Measurements from ENCODE around the gene ADAD2.

Gene ADAD2

GRCh38 chr16:84190731-84191388 is at the start of gene ADAD2:
Gene ADAD2 (plus strand): TSS chr16:84191157. CDS start chr16:84191231, 74 bp downstream.
- peak; percentile 59 for DNase-seq (ENCODE audit: low spot score)

- no peak for DNase-seq (ENCODE audit: low spot score)
Observed at GRCh38 chr16:84143081-84143480, 47.9 kb upstream of the ADAD2 start.

GRCh38 chr16:84143784-84144199 is 47.2 kb upstream of the ADAD2 start:
- no peak for DNase-seq (ENCODE audit: low spot score)

GRCh38 chr16:84144209-84144858 is 46.6 kb upstream of the ADAD2 start:
- peak; percentile 41 for DNase-seq (ENCODE audit: low spot score)

GRCh38 chr16:84144859-84145639 is 45.9 kb upstream of the ADAD2 start, which contains the start of the genes DNAAF1 and HSDL1:
Gene DNAAF1 (plus strand): TSS chr16:84145308. CDS start chr16:84145441, 133 bp downstream.
Gene HSDL1 (minus strand): TSS chr16:84145177. CDS start chr16:84131321, 13,856 bp downstream.
- DNase-seq (ENCODE audit: low spot score): peak; percentile 99

GRCh38 chr16:84150926-84151325 is 40.0 kb upstream of the ADAD2 start:
- no peak for DNase-seq (ENCODE audit: low spot score)

GRCh38 chr16:84153660-84154214 is 37.2 kb upstream of the ADAD2 start:
- peak; percentile 23 for DNase-seq (ENCODE audit: low spot score)

GRCh38 chr16:84155226-84155625 is 35.7 kb upstream of the ADAD2 start:
- DNase-seq (ENCODE audit: low spot score): no peak

- DNase-seq (ENCODE audit: low spot score): no peak
Observed at GRCh38 chr16:84155771-84156170, 35.2 kb upstream of the ADAD2 start.

GRCh38 chr16:84156342-84156784 is 34.6 kb upstream of the ADAD2 start:
- no peak for DNase-seq (ENCODE audit: low spot score)

GRCh38 chr16:84159007-84159406 is 31.9 kb upstream of the ADAD2 start:
- no peak for DNase-seq (ENCODE audit: low spot score)

- no peak for DNase-seq (ENCODE audit: low spot score)
Observed at GRCh38 chr16:84159800-84160199, 31.2 kb upstream of the ADAD2 start.

- no peak for DNase-seq (ENCODE audit: low spot score)
Observed at GRCh38 chr16:84161037-84161436, 29.9 kb upstream of the ADAD2 start.

- DNase-seq (ENCODE audit: low spot score): no peak
Observed at GRCh38 chr16:84161801-84162200, 29.2 kb upstream of the ADAD2 start.

GRCh38 chr16:84165746-84166145 is 25.2 kb upstream of the ADAD2 start:
- DNase-seq (ENCODE audit: low spot score): no peak

- DNase-seq (ENCODE audit: low spot score): no peak
Observed at GRCh38 chr16:84166796-84167695, 23.9 kb upstream of the ADAD2 start.

GRCh38 chr16:84169765-84170310 is 21.1 kb upstream of the ADAD2 start:
- no peak for DNase-seq (ENCODE audit: low spot score)

- DNase-seq (ENCODE audit: low spot score): no peak
Observed at GRCh38 chr16:84174396-84174795, 16.6 kb upstream of the ADAD2 start.

GRCh38 chr16:84175350-84176081 is 15.4 kb upstream of the ADAD2 start:
- DNase-seq (ENCODE audit: low spot score): peak; percentile 82

All from AG08396 (cell line).